ENCODE data around the gene CACNA1A.

- TF ChIP-seq, protein P1, sequence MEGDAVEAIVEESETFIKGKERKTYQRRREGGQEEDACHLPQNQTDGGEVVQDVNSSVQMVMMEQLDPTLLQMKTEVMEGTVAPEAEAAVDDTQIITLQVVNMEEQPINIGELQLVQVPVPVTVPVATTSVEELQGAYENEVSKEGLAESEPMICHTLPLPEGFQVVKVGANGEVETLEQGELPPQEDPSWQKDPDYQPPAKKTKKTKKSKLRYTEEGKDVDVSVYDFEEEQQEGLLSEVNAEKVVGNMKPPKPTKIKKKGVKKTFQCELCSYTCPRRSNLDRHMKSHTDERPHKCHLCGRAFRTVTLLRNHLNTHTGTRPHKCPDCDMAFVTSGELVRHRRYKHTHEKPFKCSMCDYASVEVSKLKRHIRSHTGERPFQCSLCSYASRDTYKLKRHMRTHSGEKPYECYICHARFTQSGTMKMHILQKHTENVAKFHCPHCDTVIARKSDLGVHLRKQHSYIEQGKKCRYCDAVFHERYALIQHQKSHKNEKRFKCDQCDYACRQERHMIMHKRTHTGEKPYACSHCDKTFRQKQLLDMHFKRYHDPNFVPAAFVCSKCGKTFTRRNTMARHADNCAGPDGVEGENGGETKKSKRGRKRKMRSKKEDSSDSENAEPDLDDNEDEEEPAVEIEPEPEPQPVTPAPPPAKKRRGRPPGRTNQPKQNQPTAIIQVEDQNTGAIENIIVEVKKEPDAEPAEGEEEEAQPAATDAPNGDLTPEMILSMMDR (IDR thresholded peaks at IDR 0.05; ENCODE audit: insufficient read depth, low read length, poor library complexity, severe bottlenecking): no peak
- no peak for TF ChIP-seq EZH2phosphoT487 (conservative IDR thresholded peaks at IDR 0.05; ENCODE audit: low read length)
Measured at GRCh38 chr19:13399746-13400145, 106.5 kb downstream of the CACNA1A start.

Measured in SU-DHL-6 (cell line).